ENCODE results near the gene DGKA. TPM values are rescaled to one million over a fixed set of nuclear protein-coding genes. Genes with fewer than 3 reads are reported as not detected.

DGKA gene
- polyA plus RNA-seq, 4 donors = 13.9 to 23.4 (median 20.0) TPM

DNA sequence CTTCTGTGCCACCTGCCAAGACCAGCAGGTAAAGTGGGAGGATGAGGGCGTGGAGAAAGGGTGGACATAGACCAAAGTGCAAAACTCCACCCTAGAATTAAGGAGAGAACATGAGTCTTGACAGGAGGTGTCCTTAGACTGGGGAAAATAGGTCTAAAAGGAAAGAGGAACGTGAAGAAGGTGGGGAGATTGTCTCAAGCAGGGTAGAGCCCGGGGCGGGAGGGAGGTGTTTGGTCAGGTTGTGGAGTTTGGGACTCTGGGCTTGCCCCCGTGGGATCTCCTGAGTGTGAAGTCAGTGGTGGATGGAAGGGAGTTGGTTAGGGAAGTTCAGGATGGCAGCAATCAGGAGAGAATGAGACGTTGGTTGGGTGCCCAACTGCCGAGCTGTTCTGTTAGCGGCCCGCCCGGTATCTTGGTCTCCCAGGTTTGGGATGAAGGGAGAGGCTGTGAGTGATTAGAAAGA is 386 bp downstream of the DGKA start:
- DNase-seq (ENCODE audit: low read depth in 4 of 4, low spot score in 3 of 4) = no peak

DNA sequence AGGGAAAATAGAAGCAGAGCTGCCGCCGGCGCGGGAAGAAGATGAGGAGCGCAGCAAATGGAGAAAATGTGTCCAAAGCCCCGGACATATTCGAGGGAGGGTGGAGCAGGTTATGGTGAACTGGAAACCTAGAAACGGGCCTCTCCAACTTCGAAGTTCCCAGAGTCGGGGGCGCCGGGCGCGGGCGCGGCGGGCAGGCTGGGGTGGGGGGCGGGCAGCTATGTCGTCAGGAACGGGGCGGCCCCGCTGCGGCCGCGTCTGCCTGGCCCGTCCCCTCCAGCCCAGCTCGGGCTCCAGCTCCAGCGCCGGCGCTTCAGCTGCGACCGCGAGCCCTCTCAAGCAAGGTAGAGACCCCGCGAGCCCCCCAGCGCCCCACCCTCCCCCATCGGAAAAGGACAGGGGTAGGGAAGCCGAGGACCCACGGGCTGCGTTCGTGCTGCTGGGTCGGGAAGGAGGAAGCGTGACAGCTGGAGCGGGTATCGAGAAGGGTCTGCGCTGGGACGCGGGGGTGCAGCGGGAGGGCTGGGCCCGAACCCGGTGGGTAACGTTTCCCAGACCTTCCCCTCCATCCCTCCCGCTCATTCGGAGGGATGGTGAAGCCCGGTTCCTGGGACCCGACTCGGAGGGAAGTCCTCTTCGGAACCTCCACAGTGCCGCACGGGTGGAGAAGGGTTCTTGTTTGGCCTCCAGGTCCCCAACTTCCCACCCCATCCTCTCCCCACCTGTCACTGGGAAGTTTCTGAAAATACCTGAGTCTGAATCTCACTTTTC is 1.0 kb downstream of the DGKA start:
- DNase-seq (ENCODE audit: low read depth in 4 of 4, low spot score in 3 of 4) = peak in 3 of 4 donors; percentile 35 to 43 (median 39)

DNA sequence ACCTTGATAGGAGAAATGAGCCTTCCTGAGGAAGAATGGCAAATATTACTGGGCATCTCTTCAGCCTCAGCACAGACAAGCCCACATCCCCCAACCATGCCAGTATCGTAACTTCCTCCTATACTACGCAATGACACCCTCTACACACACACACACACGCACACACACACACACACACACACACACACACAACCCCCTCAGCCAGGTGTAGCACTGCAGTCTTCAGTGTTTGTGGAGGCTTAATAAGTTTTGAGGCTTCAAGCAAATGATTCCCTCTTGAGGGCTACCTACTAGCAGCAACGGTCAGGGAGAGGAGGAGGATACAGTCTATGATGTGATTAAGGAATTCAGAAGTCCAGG is 1.6 kb downstream of the DGKA start:
- no peak for DNase-seq (ENCODE audit: low read depth in 4 of 4, low spot score in 3 of 4)

- DNase-seq (ENCODE audit: low read depth in 4 of 4, low spot score in 3 of 4) = no peak
Measured at GRCh38 chr12:55933169-55933798, 2.3 kb downstream of the DGKA start.

DNA sequence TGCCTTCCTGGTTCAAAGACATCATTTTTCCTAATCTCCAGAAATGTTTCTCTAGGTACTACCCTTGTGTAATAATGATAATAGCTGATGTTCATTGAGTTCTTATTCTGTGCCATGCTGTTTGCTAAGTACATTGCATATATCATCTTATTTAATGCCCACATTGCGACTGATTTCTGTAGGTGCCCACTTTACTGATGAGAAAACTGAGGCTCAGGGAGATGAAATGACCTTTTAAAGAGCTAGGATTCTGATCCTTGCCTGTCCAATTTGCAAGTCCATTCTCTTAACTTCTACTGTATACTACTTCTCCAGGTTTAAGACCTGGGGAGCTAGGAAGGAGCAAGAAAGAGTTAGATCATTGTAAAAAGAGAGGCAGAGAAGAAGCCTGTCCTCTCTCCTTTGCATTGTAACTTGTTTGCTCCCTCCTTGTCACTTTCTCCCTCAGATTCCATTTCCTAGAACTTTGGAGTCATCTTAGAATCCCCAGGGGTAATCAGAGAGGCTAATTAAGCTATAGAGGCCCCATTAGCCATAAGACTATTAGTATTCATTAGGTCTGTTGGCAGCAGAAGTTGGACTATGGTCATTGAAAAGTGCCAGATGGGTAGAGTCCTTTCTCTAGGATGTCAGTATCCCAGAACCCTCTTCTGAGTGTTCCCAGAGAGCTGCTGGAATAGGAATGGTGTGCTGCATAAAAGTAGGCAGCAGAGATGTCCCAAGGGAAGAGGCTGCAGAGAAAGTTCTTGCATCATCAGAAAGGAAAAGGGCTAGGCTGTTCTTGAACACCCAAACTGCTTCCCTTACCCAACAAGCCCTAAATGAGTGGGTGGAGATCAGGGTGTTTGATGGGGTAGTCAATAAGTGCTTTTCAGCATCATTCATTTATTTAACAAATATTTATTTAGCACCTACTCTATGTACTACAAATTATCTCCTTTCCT is 3.1 kb downstream of the DGKA start:
- DNase-seq (ENCODE audit: low read depth in 4 of 4, low spot score in 3 of 4) = no peak

DNA sequence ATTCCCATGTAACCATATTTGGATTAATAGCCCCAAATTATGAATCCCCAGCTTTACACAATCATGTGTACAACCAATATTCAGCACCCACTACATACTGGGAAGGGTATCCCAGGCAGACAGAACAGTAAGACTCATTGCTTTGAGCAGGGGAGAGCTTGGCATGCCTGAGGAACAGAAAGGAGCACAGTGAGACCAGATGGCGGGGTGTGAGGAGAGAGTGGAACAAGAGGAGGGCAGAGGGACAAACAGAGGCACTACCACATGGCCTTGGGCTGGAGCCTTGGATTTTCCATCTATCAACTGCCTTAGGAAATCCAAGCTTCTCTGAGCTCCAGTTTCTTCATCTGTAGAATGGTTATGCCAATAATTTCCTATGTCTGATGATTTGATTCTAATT is 3.8 kb downstream of the DGKA start:
- no peak for DNase-seq (ENCODE audit: low read depth in 4 of 4, low spot score in 3 of 4)

DNA sequence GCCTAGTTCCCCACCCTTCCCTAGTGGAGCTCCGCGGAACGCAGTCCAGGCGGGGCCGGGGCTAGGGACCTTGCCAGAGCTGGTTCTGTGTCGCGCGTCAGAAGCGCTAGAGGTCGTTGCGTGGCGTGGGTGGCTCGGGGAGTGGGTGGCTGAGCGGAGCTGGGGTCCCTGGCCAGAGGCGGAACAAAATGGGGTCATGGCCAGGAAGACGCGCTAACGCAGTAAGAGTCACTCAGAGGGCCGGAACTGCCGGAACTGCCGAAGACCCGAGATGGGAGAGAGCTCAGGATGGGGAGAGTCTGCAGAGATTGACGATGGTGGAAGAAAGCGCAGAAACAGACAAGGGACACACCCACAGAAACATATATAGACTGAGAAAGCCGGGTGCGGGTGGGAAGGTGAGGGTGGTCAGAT is 4.8 kb downstream of the DGKA start:
- DNase-seq (ENCODE audit: low read depth in 4 of 4, low spot score in 3 of 4) = no peak

DNA sequence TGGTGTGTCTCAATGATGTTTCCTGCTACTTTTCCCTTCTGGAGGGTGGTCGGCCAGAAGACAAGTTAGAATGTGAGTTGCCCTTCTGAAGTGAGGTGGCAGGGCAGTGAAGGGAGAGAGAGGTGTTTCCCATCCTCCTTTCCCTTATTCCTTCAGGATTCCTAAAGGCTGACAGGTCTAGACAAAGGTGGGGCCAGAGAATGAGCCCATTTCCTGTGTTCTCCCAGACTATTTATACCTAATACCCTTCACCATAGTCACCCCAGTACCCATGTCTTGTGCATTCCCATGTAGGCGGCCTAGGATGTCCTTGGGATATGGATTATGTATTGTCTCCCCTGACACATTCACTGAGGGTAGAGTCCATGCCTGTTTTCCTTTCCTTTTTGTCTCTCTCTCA is 7.0 kb downstream of the DGKA start:
- DNase-seq (ENCODE audit: low read depth in 4 of 4, low spot score in 3 of 4) = no peak

- DNase-seq (ENCODE audit: low read depth in 4 of 4, low spot score in 3 of 4) = no peak
Measured at GRCh38 chr12:55938826-55939501, 8.0 kb downstream of the DGKA start.

DNA sequence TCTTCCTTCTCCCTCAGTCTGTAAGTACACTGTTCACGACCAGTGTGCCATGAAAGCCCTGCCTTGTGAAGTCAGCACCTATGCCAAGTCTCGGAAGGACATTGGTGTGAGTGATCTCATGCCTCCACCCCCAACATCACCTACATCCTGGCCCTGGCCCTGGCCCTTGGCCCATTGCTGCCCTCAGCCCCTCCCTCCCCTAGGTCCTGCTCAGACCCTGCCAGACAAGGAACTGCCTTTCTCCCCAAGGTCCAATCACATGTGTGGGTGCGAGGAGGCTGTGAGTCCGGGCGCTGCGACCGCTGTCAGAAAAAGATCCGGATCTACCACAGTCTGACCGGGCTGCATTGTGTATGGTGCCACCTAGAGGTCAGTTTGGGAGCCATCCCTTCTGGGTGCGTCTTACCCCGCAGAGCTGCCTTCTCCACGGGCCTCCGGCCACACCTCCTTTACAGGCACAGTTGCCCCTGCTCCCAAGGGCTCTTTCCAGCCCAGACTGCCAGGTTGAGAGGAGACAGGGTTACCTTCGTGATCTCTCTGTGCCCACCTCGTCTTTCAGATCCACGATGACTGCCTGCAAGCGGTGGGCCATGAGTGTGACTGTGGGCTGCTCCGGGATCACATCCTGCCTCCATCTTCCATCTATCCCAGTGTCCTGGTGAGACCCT is 9.2 kb downstream of the DGKA start:
- DNase-seq (ENCODE audit: low read depth in 4 of 4, low spot score in 3 of 4) = peak; percentile 71 to 80 (median 76)

DNA sequence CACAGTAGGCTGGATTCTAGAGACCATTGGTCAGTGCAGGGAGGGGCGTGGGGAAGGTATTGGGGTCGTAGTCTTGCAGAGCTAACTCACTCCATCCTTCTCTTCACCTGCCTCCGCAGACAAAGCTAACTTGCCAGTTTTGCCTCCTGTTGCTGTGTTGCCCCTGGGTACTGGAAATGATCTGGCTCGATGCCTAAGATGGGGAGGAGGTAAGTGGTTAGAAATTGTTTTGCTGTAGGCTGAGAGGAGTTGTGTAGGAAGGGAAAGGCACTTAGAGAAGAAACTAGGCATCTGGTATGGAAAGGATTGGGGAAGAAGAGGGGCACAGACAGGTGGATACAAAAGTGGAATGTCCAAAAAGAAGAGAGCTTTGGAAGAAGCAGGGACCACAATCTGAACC is 11.1 kb downstream of the DGKA start:
- DNase-seq (ENCODE audit: low read depth in 4 of 4, low spot score in 3 of 4) = no peak

- no peak for DNase-seq (ENCODE audit: low read depth in 4 of 4, low spot score in 3 of 4)
Measured at GRCh38 chr12:55942577-55943136, 11.7 kb downstream of the DGKA start.

DNA sequence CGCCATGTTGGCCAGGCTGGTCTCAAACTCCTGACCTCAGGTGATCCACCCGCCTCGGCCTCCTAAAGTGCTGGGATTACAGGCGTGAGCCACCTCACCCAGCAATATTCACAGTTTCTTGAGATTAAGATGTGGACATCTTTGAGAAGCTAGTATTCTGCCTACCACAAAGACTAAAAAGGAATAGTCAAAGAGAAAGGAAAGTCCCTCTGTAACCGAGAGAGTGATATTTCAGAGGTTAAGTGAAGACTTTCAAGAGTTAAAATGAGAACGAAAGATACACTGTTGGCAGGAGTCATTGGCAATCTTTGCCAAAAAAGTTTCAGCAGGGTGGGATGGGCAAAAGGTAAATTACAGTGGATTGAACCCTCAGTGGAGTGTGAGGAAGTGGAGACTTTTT is 15.6 kb downstream of the DGKA start:
- DNase-seq (ENCODE audit: low read depth in 4 of 4, low spot score in 3 of 4) = no peak

GRCh38 chr12:55955344-55955743 is 24.4 kb downstream of the DGKA start:
- DNase-seq (ENCODE audit: low read depth in 4 of 4, low spot score in 3 of 4) = no peak

- no peak for DNase-seq (ENCODE audit: low read depth in 4 of 4, low spot score in 3 of 4)
Measured at GRCh38 chr12:55955800-55956508, 25.0 kb downstream of the DGKA start.

DNA sequence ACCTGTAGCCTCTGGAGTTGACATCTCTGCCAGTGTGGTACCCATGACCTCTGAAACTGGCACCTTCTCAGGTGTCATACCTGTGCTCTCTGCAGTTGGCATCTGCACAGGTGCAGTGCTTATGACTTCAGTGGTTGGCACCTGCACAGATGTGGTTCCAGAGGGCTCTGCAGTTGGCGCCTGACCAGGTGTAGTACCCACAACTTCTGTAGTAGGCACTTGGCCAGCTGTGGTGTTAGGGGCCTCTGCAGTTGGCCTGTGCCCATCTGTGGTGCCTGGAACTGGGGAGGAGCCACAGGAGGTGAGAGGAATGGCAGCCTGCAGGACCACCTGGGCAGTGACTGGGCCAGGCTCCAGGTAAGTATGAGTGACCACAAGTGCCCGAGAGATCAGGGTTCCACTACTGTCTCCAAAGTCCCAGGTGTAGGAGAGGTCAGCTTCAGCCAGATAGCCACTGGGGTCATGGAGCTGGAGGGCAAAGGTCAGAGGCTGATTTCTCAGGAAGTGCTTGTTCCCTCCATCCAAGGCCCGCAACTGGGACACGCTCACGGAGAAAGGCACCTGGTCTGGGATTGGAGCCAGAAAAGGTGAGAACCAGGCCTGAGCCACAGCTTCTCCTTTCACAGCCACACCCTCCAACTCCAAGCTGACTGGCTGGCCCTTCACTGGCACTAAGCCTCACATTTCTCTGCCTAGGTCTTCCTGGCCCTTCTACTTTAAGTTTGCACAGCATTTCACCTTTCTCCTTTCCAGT is 26.3 kb downstream of the DGKA start:
- DNase-seq (ENCODE audit: low read depth in 4 of 4, low spot score in 3 of 4) = no peak

GRCh38 chr12:55963760-55964159 is 32.8 kb downstream of the DGKA start:
- no peak for DNase-seq (ENCODE audit: low read depth in 4 of 4, low spot score in 3 of 4)

DNA sequence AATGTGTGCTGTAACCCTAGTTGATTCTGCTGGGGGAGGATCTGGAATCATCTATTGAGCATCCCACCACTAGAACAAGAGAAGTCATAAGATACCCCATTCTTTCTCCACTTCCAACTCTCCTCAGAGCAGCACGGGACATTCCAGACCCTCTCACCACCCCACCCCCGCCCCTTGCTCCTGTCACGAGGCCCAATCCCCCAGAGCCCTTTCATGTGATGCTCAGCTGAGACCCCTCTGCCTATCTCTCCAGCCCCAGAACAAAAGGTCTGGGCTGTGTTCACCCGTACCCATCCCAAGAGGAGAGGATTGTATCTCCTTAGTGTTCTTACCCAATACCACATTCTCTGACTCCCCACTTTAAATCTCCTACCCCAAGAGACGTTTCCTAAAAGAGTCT is 34.3 kb downstream of the DGKA start:
- DNase-seq (ENCODE audit: low read depth in 4 of 4, low spot score in 3 of 4) = no peak
